GM06990 (cell line): Measurements from ENCODE around the gene PRXL2A.

Experiments
- DNase-seq: peaks from one replicate; pipeline ENCODE4 v3.0.0-alpha.2; 2011; ENCODE audit not compliant: insufficient read length; ENCODE audit errors: extremely low read depth
- H3K27me3 ChIP-seq: replicated peaks from 2 replicates; pipeline ENCODE4 v1.6.0; 2011; ENCODE audit warnings: low read length; ENCODE audit not compliant: control insufficient read depth, insufficient read depth
- H3K36me3 ChIP-seq: 2 replicates; pipeline ENCODE4 v1.5.1; 2011; ENCODE audit warnings: low read length; ENCODE audit not compliant: control insufficient read depth, insufficient read depth
- H3K4me3 ChIP-seq: replicated peaks from 2 replicates; pipeline ENCODE4 v1.5.1; 2011; ENCODE audit warnings: low read depth, mild to moderate bottlenecking, control low read depth, low read length
- TF ChIP-seq, protein P1 (sequence below): IDR thresholded peaks from 2 replicates; pipeline ENCODE4 v1.5.1; 2011; ENCODE audit warnings: low read length, control low read depth, mild to moderate bottlenecking, inconsistent platforms; ENCODE audit not compliant: insufficient read depth, poor library complexity, severe bottlenecking

The PRXL2A gene

DNA sequence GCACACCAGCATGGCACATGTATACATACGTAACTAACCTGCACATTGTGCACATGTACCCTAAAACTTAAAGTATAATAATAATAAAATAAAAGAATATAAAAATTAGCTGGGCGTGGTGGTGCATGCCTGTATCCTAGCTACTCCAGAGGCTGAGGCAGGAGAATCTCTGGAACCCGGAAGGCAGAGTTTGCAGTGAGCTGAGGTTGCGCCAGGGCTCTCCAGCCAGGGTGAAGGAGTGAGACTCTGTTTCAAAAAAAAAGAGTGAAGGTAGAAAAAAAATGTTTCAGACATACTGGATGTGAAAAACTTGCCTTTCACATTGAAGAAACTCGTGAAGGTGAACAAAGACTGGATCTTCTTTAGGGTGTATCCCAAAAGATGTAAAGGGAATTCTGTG, 72.5 kb downstream of the PRXL2A start:
- TF ChIP-seq, protein P1, sequence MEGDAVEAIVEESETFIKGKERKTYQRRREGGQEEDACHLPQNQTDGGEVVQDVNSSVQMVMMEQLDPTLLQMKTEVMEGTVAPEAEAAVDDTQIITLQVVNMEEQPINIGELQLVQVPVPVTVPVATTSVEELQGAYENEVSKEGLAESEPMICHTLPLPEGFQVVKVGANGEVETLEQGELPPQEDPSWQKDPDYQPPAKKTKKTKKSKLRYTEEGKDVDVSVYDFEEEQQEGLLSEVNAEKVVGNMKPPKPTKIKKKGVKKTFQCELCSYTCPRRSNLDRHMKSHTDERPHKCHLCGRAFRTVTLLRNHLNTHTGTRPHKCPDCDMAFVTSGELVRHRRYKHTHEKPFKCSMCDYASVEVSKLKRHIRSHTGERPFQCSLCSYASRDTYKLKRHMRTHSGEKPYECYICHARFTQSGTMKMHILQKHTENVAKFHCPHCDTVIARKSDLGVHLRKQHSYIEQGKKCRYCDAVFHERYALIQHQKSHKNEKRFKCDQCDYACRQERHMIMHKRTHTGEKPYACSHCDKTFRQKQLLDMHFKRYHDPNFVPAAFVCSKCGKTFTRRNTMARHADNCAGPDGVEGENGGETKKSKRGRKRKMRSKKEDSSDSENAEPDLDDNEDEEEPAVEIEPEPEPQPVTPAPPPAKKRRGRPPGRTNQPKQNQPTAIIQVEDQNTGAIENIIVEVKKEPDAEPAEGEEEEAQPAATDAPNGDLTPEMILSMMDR: no peak
- no peak for DNase-seq
- Histone ChIP-seq H3K27me3 (no peaks in the 10 kb centered on the region), H3K4me3 (no peak overlapping the region), H3K36me3 (peaks cover 4% of the 10 kb centered on the region)

GRCh38 chr10:80484243-80484642, 75.9 kb downstream of the PRXL2A start:
- TF ChIP-seq, protein P1: no peak

DNA sequence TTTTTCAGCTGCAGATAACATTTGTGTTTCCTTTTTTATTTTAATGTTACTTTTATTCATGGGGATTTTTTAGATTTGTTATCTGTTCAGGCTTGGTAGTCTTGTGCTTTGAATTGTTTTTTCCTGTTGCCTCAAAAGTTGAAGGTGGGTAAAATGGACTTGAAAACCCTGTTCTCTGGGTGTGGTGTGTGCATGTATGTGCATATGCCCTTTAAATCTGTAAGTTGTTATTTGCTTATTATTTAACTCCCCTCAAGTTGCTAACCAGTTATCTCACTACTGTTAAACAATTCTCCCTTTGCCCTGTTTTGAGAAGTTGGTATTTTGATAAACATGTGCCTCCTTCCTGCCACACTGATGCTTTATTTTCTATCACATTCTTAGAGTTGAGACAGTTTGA, 76.3 kb downstream of the PRXL2A start:
- Histone ChIP-seq H3K27me3 (no peaks in the 10 kb centered on the region), H3K36me3 (peaks cover 2% of the 10 kb centered on the region), H3K4me3 (no peak overlapping the region)
- no peak for DNase-seq
- TF ChIP-seq, protein P1: no peak

More at GRCh38 chr10:80484243-80484642, 75.9 kb downstream of the PRXL2A start:
- peaks cover 2% of the 10 kb centered on the region for H3K36me3 ChIP-seq
- H3K27me3 ChIP-seq: no peaks in the 10 kb centered on the region
- DNase-seq: no peak
- no peak overlapping the region for H3K4me3 ChIP-seq

DNA sequence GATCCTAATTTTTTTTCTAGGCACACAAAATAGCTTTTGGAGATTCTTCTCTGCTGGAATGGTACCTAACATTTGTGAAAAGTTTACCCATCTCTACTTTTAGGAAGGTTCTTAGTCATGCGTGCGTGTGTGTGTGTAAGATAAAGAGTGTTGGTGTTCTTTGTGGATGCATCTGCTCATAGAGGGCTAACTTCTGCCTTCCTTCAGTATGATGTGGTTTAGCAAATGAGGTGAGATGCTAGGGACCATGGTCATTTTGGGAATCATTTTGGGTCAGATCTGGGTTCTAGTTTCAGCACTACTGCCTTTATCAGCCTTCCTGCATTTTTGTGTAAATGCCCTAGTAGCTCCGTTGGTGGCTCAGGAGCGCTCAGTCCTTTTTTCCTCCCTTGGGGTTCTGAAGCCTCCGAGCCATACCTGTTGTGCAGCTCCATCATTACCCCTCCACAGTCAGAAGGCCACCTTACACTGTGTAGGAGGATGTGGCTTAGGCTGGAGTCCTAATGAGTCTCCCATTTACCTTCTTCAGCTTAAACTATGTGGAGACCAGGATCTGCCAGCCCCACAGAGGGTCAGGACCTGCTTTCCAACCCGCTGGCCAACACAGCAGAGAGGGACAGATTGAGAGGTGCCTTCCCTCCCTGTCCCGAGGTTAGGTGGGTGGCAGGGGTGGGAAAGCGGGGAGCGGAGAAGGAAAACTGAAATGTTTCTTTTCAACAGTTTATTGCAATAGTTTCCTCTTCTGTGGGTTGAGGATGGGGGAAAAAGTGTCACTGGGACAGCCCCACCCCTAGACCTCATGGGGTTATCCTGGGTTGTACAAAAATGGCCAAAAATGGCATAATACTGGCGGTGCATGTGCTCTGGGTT, 77.0 kb downstream of the PRXL2A start:
- Histone ChIP-seq H3K27me3 (no peaks in the 10 kb centered on the region), H3K4me3 (no peak overlapping the region), H3K36me3 (peaks cover 2% of the 10 kb centered on the region)
- TF ChIP-seq, protein P1: no peak
- DNase-seq: no peak

GRCh38 chr10:80485946-80486764, 77.8 kb downstream of the PRXL2A start:
- no peak for DNase-seq
- TF ChIP-seq, protein P1: no peak
- no peak overlapping the region for H3K4me3 ChIP-seq
- peaks cover 3% of the 10 kb centered on the region for H3K36me3 ChIP-seq
- H3K27me3 ChIP-seq: no peaks in the 10 kb centered on the region
